Vagina (tissue), 2 donors: ENCODE data around the gene BEAN1.

Experiments
- CTCF ChIP-seq, 3 experiments: fragments of 450-650 bp in 2 of 3; fragments of 200-600 bp in 1 of 3; sonication (generic) in 1 of 3; IDR thresholded peaks; one replicate each; pipeline ENCODE4 v1.5.1; 2017 to 2019; ENCODE audit warnings: antibody characterized with exemption in 3 of 3, mild to moderate bottlenecking in 2 of 3, moderate library complexity in 2 of 3
- POLR2AphosphoS5 ChIP-seq, 2 donors: sonication (generic); formaldehyde crosslinking; IDR thresholded peaks; one replicate each; pipeline ENCODE4 v1.9.0; 2017; ENCODE audit warnings: antibody characterized with exemption in 2 of 2, mild to moderate bottlenecking in 2 of 2, low read depth in 1 of 2; ENCODE audit not compliant: insufficient read depth in 1 of 2

GRCh38 chr16:66502020-66502913 is 75.2 kb downstream of the BEAN1 start:
- TF ChIP-seq POLR2AphosphoS5 (IDR thresholded peaks at IDR 0.05; ENCODE audit: insufficient read depth in 1 of 2, low read depth in 1 of 2) (peak; percentile 16 to 26), CTCF (IDR thresholded peaks at IDR 0.05) (no peak)
